ENCODE results near the gene GPBP1.

GRCh38 chr5:57304931-57305330, 131.1 kb downstream of the GPBP1 start:
- TF ChIP-seq CTCF (IDR thresholded peaks at IDR 0.05; ENCODE audit: borderline replicate concordance, extremely low read depth, low read length, poor library complexity, severe bottlenecking) (no peak), EZH2 (IDR thresholded peaks at IDR 0.05; ENCODE audit: borderline replicate concordance, low read depth, low read length, severe bottlenecking) (no peak)

Data from DND-41 (cell line).